KG1 (cell line): ENCODE results near the gene LGI1.
"Not testable (repeated sequence)": the region's sequence is repeated elsewhere in the genome, so short reads cannot be mapped to it uniquely, and the experiment has no call there.

Source experiments
- DNase-seq: peaks from one replicate; lab custom pipeline; 2025; lab: John Stamatoyannopoulos, UW

Gene LGI1

GRCh38 chr10:93807371-93807770 is 49.6 kb downstream of the LGI1 start:
- DNase-seq = no peak

- no peak for DNase-seq
Measured at GRCh38 chr10:93812659-93813338, 55.1 kb downstream of the LGI1 start.

- DNase-seq = no peak
Measured at GRCh38 chr10:93813507-93814465, 56.0 kb downstream of the LGI1 start.

- DNase-seq = no peak
Measured at GRCh38 chr10:93815304-93816096, 57.8 kb downstream of the LGI1 start.

- peak; percentile 5 for DNase-seq
Measured at GRCh38 chr10:93816123-93816747, 58.5 kb downstream of the LGI1 start.

GRCh38 chr10:93818086-93818485 is 60.4 kb downstream of the LGI1 start:
- DNase-seq = no peak

GRCh38 chr10:93819520-93819919 is 61.8 kb downstream of the LGI1 start:
- DNase-seq = no peak

GRCh38 chr10:93820434-93820833 is 62.7 kb downstream of the LGI1 start:
- no peak for DNase-seq

- peak; percentile 5 for DNase-seq
Measured at GRCh38 chr10:93821051-93821772, 63.5 kb downstream of the LGI1 start.

- DNase-seq = no peak
Measured at GRCh38 chr10:93826355-93826754, 68.6 kb downstream of the LGI1 start.

- DNase-seq = no peak
Measured at GRCh38 chr10:93827056-93827804, 69.5 kb downstream of the LGI1 start.

GRCh38 chr10:93831065-93831464 is 73.3 kb downstream of the LGI1 start:
- not testable (repeated sequence) for DNase-seq

- no peak for DNase-seq
Measured at GRCh38 chr10:93835770-93836169, 78.0 kb downstream of the LGI1 start.

GRCh38 chr10:93837822-93838221 is 80.1 kb downstream of the LGI1 start:
- DNase-seq = no peak

- DNase-seq = no peak
Measured at GRCh38 chr10:93838278-93838677, 80.5 kb downstream of the LGI1 start.

GRCh38 chr10:93841961-93842360 is 84.2 kb downstream of the LGI1 start:
- no peak for DNase-seq

- DNase-seq = no peak
Measured at GRCh38 chr10:93844979-93845626, 87.4 kb downstream of the LGI1 start.
